ENCODE results near the gene SEMA3D. TPM values are rescaled to one million over a fixed set of nuclear protein-coding genes. Genes with fewer than 3 reads are reported as not detected.
A peak's percentile ranks its signal among the peaks of the same experiment; 100 is the strongest.

SEMA3D gene
- total and polyA plus RNA-seq, 2 of the 13 experiments (the other 11 are each of a cell fraction or from before 2014, with no cell fraction given) = 0.07 TPM; not detected in 1

GRCh38 chr7:85041605-85042216 is 145.1 kb downstream of the SEMA3D start:
- CTCF ChIA-PET (ENCODE audit: low intra/inter-chr PET ratio, low total read pairs) = interaction anchor here (1.1 to 3.2 kb wide), 6 partner anchors 423 to 1428 kb away, joined by 3 to 30 read pairs (median 5); no protein-coding TSS in a partner anchor
- intact Hi-C loops (cut with micrococcal nuclease; ENCODE audit: unreplicated experiment) = loop anchor here (1.0 to 2.0 kb wide), 6 partner anchors 415 to 1427 kb away; no protein-coding TSS in a partner anchor
- POLR2A ChIA-PET = no interaction called here
- no TSS peak for BruUV-seq (replicated peaks)
- ATAC-seq (peak; percentile 96), FAIRE-seq (peak; percentile 73), DNase-seq (ENCODE audit: low spot score) (peak; percentile 55)
- Histone ChIP-seq H3K4me1 (ENCODE audit: insufficient read depth, low read length) (no peaks in the 10 kb centered on the region), H2AFZ (ENCODE audit: low read length) (peak overlapping the region; percentile 52), H4K20me1 (ENCODE audit: insufficient read depth, low read length) (no peaks in the 10 kb centered on the region), H3K4me3 (replicated peaks in 1 of 3; ENCODE audit: insufficient read depth in 1 of 3, low read depth in 2 of 3, low read length in 3 of 3) (no peak overlapping the region), H3K27ac (ENCODE audit: extremely low read length, insufficient read depth, low read length) (no peak overlapping the region), H3K27me3 (ENCODE audit: control insufficient read depth in 1 of 2, insufficient read depth in 2 of 2, low read length in 2 of 2) (no peaks in the 10 kb centered on the region), H3K79me2 (ENCODE audit: insufficient read depth, low read length) (no peaks in the 10 kb centered on the region), H3K36me3 (replicated peaks in 1 of 2; ENCODE audit: control insufficient read depth in 1 of 2, insufficient read depth in 2 of 2, low read length in 2 of 2) (no peaks in the 10 kb centered on the region), H3K9me3 (ENCODE audit: low read length) (no peaks in the 10 kb centered on the region), H3K4me2 (ENCODE audit: low read depth, low read length) (no peak overlapping the region; the same call in 1 of the 2 replicates), H3K9ac (ENCODE audit: insufficient read depth, low read depth, low read length) (no peak overlapping the region)
- in situ Hi-C loops (cut with HindIII; ENCODE audit: extremely low pct_ligation_motif_present, low pct_unique_long_range_greater_than_20kb) = loop anchor here (10.0 kb wide), 2 partner anchors 423 to 513 kb away; no protein-coding TSS in a partner anchor
- 11% methylated on average over 6 of the region's 6 CpGs for WGBS (ENCODE audit: low lambda C conversion rate)
- peak; percentile 83 for TF ChIP-seq CTCF (CRISPR knock-in tag; IDR thresholded peaks at IDR 0.05)
- TF ChIP-seq STAG1 (CRISPR knock-in tag; IDR thresholded peaks at IDR 0.05) = peak; percentile 96
- TF ChIP-seq ZNF616 (CRISPR knock-in tag; IDR thresholded peaks at IDR 0.05; ENCODE audit: low read depth) = no peak
- 0 out of 2 replicates have a peak, but pooled peaks have one; percentile 14 for TF ChIP-seq RXRB (CRISPR knock-in tag; IDR thresholded peaks at IDR 0.05; ENCODE audit: borderline replicate concordance)
- TF ChIP-seq ZNF574 (CRISPR knock-in tag; IDR thresholded peaks at IDR 0.05) = no peak
- no peak for TF ChIP-seq ZNF660 (CRISPR knock-in tag; IDR thresholded peaks at IDR 0.05; ENCODE audit: borderline replicate concordance, low read depth)
- TF ChIP-seq MAFK (conservative IDR thresholded peaks at IDR 0.05 in 1 of 2, IDR thresholded peaks at IDR 0.05 in 1 of 2; ENCODE audit: low read length in 2 of 2) = no peak
- TF ChIP-seq SMC3 (IDR thresholded peaks at IDR 0.05; ENCODE audit: low read length) = peak; percentile 83
- no peak for TF ChIP-seq FOXJ3 (CRISPR knock-in tag; IDR thresholded peaks at IDR 0.05; ENCODE audit: borderline replicate concordance)
- no peak for TF ChIP-seq KLF12 (CRISPR knock-in tag; IDR thresholded peaks at IDR 0.05; ENCODE audit: borderline replicate concordance)
- TF ChIP-seq ZNF761 (CRISPR knock-in tag; conservative IDR thresholded peaks at IDR 0.05) = no peak
- TF ChIP-seq ZNF124 (CRISPR knock-in tag; IDR thresholded peaks at IDR 0.05) = 0 out of 2 replicates have a peak, but pooled peaks have one; percentile 29
- TF ChIP-seq CENPT (CRISPR knock-in tag; IDR thresholded peaks at IDR 0.05; ENCODE audit: low read depth) = no peak
- TF ChIP-seq KMT2A (CRISPR knock-in tag; IDR thresholded peaks at IDR 0.05) = no peak
- no peak for TF ChIP-seq PREB (CRISPR knock-in tag; IDR thresholded peaks at IDR 0.05)
- TF ChIP-seq ZNF557 (CRISPR knock-in tag; IDR thresholded peaks at IDR 0.05) = no peak
- TF ChIP-seq BRF2 (CRISPR knock-in tag; IDR thresholded peaks at IDR 0.05) = no peak
- no peak for TF ChIP-seq ARNTL (CRISPR knock-in tag; IDR thresholded peaks at IDR 0.05)
